ENCODE measurements around the gene APC. TPM values are rescaled to one million over a fixed set of nuclear protein-coding genes. Genes with fewer than 3 reads are reported as not detected.

Gene APC
- total RNA-seq, 6 experiments from 2014 or later: 51.9 to 69.2 (median 53.9) TPM

- Mint-ChIP-seq H3K9me3 (no peaks in the 10 kb centered on the region), H3K4me3 (no peak overlapping the region), H3K4me1 (ENCODE audit: low read depth) (peaks cover 5% of the 10 kb centered on the region), H3K36me3 (ENCODE audit: low read depth) (peaks cover 42% of the 10 kb centered on the region), H3K27ac (no peak overlapping the region), H3K27me3 (ENCODE audit: insufficient read depth) (no peaks in the 10 kb centered on the region)
- no peak for TF ChIP-seq CTCF (IDR thresholded peaks at IDR 0.05)
- no peak for DNase-seq
These were observed 82.6 kb downstream of the APC start for GRCh38 chr5:112820246-112820645.

- Mint-ChIP-seq H3K27ac (no peak overlapping the region), H3K4me3 (no peak overlapping the region), H3K4me1 (ENCODE audit: low read depth) (peaks cover 7% of the 10 kb centered on the region), H3K27me3 (ENCODE audit: insufficient read depth) (no peaks in the 10 kb centered on the region), H3K9me3 (no peaks in the 10 kb centered on the region), H3K36me3 (ENCODE audit: low read depth) (peaks cover 38% of the 10 kb centered on the region)
- DNase-seq: no peak
- no peak for TF ChIP-seq CTCF (IDR thresholded peaks at IDR 0.05)
These were observed 84.8 kb downstream of the APC start for GRCh38 chr5:112822456-112822855.

GRCh38 chr5:112823181-112823580, 85.5 kb downstream of the APC start:
- no peak overlapping the region for H3K4me3 Mint-ChIP-seq
- H3K36me3 Mint-ChIP-seq (ENCODE audit: low read depth): peaks cover 38% of the 10 kb centered on the region
- peaks cover 7% of the 10 kb centered on the region for H3K4me1 Mint-ChIP-seq (ENCODE audit: low read depth)
- H3K9me3 Mint-ChIP-seq: no peaks in the 10 kb centered on the region
- TF ChIP-seq CTCF (IDR thresholded peaks at IDR 0.05): no peak
- DNase-seq: no peak
- no peaks in the 10 kb centered on the region for H3K27me3 Mint-ChIP-seq (ENCODE audit: insufficient read depth)
- H3K27ac Mint-ChIP-seq: peak overlapping the region; percentile 3; the same call in 1 of the 2 replicates

GRCh38 chr5:112823656-112824055, 86.0 kb downstream of the APC start:
- TF ChIP-seq CTCF (IDR thresholded peaks at IDR 0.05): no peak
- Mint-ChIP-seq H3K4me1 (ENCODE audit: low read depth) (peaks cover 7% of the 10 kb centered on the region), H3K36me3 (ENCODE audit: low read depth) (peaks cover 42% of the 10 kb centered on the region), H3K4me3 (no peak overlapping the region), H3K27ac (no peak overlapping the region), H3K27me3 (ENCODE audit: insufficient read depth) (no peaks in the 10 kb centered on the region), H3K9me3 (no peaks in the 10 kb centered on the region)
- DNase-seq: no peak

- peaks cover 7% of the 10 kb centered on the region for H3K4me1 Mint-ChIP-seq (ENCODE audit: low read depth)
- no peak for TF ChIP-seq CTCF (IDR thresholded peaks at IDR 0.05)
- DNase-seq: no peak
- H3K27me3 Mint-ChIP-seq (ENCODE audit: insufficient read depth): no peaks in the 10 kb centered on the region
- H3K4me3 Mint-ChIP-seq: no peak overlapping the region
- peaks cover 39% of the 10 kb centered on the region for H3K36me3 Mint-ChIP-seq (ENCODE audit: low read depth)
- H3K9me3 Mint-ChIP-seq: no peaks in the 10 kb centered on the region
- H3K27ac Mint-ChIP-seq: no peak overlapping the region
These were observed 86.5 kb downstream of the APC start for GRCh38 chr5:112824197-112824596.

GRCh38 chr5:112830378-112830777, 92.7 kb downstream of the APC start:
- no peak for DNase-seq
- no peaks in the 10 kb centered on the region for H3K27me3 Mint-ChIP-seq (ENCODE audit: insufficient read depth)
- H3K36me3 Mint-ChIP-seq (ENCODE audit: low read depth): peaks cover 19% of the 10 kb centered on the region
- no peak for TF ChIP-seq CTCF (IDR thresholded peaks at IDR 0.05)
- H3K27ac Mint-ChIP-seq: no peak overlapping the region
- peaks cover under 1% of the 10 kb centered on the region; the same call in 1 of the 2 replicates for H3K4me1 Mint-ChIP-seq (ENCODE audit: low read depth)
- no peak overlapping the region for H3K4me3 Mint-ChIP-seq
- H3K9me3 Mint-ChIP-seq: no peaks in the 10 kb centered on the region

All from HFFc6 (cell line).